Prostate gland (tissue), 2 donors: ENCODE measurements around the gene RNF224.

Experiments
- POLR2A ChIP-seq: fragments of 450-650 bp; IDR thresholded peaks from one replicate; pipeline ENCODE4 v1.6.1; 2016; ENCODE audit warnings: antibody characterized with exemption, mild to moderate bottlenecking
- POLR2AphosphoS5 ChIP-seq: sonication (generic); formaldehyde crosslinking; IDR thresholded peaks from one replicate; pipeline ENCODE4 v1.6.1; 2017; ENCODE audit warnings: antibody characterized with exemption
- TF ChIP-seq, protein P1 (sequence below), 4 experiments: fragments of 200-600 bp in 2 of 4; fragments of 450-650 bp in 2 of 4; sonication (generic) in 2 of 4; IDR thresholded peaks; 1 replicate in 3 of 4; 2 replicates in 1 of 4; pipeline ENCODE4 v1.5.1; 2016 to 2019; ENCODE audit warnings: antibody characterized with exemption in 4 of 4, mild to moderate bottlenecking in 2 of 4, moderate library complexity in 2 of 4

DNA sequence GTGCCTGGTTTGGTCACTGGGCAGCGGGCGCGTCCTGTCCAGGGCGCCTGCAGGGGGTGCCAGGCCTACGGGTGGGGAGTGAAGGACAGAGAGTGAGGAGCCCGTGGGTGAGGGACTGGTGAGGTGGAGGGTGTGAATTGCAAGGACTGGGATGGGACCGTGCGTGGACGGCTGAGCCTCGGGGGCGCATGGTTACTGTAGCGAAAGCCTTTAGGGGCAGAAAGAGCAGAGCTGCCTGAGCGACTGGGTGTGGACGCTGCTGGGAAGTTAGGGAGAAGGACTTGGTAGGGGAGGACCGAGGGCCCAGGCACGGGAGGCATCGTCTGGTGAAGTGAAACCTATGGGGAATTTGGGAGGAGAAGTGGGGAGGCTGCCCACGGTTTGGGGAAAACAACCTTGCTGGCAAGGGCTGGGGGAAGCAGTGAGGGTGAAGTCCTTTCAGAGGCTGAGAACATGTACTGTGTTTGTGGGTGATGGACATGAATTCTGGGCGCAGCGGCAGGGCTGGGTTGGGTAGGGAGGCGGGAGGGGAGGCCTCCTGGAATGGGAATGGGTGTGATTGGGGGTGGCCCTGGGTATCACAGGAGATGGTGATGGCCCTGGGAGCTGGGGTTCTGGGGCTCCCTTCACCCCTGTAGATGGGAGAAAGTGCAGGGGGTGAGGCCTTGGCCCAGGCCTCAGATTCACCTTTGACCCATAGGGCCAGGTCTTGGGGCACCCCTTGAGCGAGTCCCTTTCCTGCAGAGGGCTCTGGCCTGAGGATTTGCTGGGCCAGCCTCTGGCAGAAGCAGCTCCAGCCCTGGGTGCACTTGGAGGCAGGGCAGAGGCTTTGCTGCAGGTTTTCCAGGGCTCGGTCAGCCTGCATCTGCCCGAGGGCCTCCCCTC is 48.5 kb downstream of the RNF224 start:
- TF ChIP-seq, protein P1, sequence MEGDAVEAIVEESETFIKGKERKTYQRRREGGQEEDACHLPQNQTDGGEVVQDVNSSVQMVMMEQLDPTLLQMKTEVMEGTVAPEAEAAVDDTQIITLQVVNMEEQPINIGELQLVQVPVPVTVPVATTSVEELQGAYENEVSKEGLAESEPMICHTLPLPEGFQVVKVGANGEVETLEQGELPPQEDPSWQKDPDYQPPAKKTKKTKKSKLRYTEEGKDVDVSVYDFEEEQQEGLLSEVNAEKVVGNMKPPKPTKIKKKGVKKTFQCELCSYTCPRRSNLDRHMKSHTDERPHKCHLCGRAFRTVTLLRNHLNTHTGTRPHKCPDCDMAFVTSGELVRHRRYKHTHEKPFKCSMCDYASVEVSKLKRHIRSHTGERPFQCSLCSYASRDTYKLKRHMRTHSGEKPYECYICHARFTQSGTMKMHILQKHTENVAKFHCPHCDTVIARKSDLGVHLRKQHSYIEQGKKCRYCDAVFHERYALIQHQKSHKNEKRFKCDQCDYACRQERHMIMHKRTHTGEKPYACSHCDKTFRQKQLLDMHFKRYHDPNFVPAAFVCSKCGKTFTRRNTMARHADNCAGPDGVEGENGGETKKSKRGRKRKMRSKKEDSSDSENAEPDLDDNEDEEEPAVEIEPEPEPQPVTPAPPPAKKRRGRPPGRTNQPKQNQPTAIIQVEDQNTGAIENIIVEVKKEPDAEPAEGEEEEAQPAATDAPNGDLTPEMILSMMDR (IDR thresholded peaks at IDR 0.05), result no peak
- TF ChIP-seq POLR2A (no peak), POLR2AphosphoS5 (no peak)
